WTC11 (cell line): ENCODE measurements around the gene ARHGAP40. TPM values are rescaled to one million over a fixed set of nuclear protein-coding genes. Genes with fewer than 3 reads are reported as not detected.

Experiments
- ATAC-seq: fragments of 200-7000 bp; cut with Tn5 transposase; 2 replicates; pipeline ENCODE4 v1.10.0; 2021; ENCODE audit warnings: mild to moderate bottlenecking, moderate library complexity
- CTCF ChIA-PET: fragments of 300-600 bp; sonication (Branson Sonifier 250); formaldehyde crosslinking; loops from one replicate; lab custom pipeline; 2021; ENCODE audit warnings: antibody characterized with exemption; lab: Charles Lee
- POLR2A ChIA-PET: fragments of 350-600 bp; sonication (Branson Sonifier 250); formaldehyde crosslinking; loops from one replicate; lab custom pipeline; 2021; ENCODE audit warnings: antibody characterized with exemption; lab: Charles Lee
- DNase-seq: peaks from one replicate; pipeline ENCODE4 v3.0.0; 2021; ENCODE audit warnings: low spot score
- H3K27ac Mint-ChIP-seq: 2 replicates; pipeline ENCODE4 v1.8.0; 2021; ENCODE audit warnings: mixed read lengths
- H3K27me3 Mint-ChIP-seq: 2 replicates; pipeline ENCODE4 v1.8.0; 2021; ENCODE audit warnings: low read depth, mild to moderate bottlenecking, moderate library complexity, mixed read lengths
- H3K36me3 Mint-ChIP-seq: 2 replicates; pipeline ENCODE4 v1.8.0; 2021; ENCODE audit warnings: mixed read lengths
- H3K4me1 Mint-ChIP-seq: 2 replicates; pipeline ENCODE4 v1.8.0; 2022; ENCODE audit warnings: mixed read lengths
- H3K4me3 Mint-ChIP-seq: 2 replicates; pipeline ENCODE4 v1.8.0; 2021; ENCODE audit warnings: mild to moderate bottlenecking, moderate library complexity, mixed read lengths
- H3K9me3 Mint-ChIP-seq: 2 replicates; pipeline ENCODE4 v1.8.0; 2021; ENCODE audit warnings: mixed read lengths
- HMGA2 ChIP-seq: fragments of 250-450 bp; sonication (Bioruptor Pico); IDR thresholded peaks from 2 replicates; pipeline ENCODE4 v1.4.0; 2021; ENCODE audit warnings: mild to moderate bottlenecking, moderate library complexity
- MYBL2 ChIP-seq: sonication (generic); formaldehyde crosslinking; IDR thresholded peaks from 2 replicates; pipeline ENCODE4 v1.8.1; 2023; ENCODE audit warnings: mild to moderate bottlenecking, moderate library complexity, missing genetic modification reagents
- NFE2L1 ChIP-seq: sonication (generic); formaldehyde crosslinking; IDR thresholded peaks from 2 replicates; pipeline ENCODE4 v1.8.1; 2023; ENCODE audit warnings: missing genetic modification reagents
- NR1H2 ChIP-seq: sonication (generic); formaldehyde crosslinking; IDR thresholded peaks from 2 replicates; pipeline ENCODE4 v1.9.0; 2021; ENCODE audit warnings: mild to moderate bottlenecking, moderate library complexity, missing genetic modification reagents
- NR2C2 ChIP-seq: sonication (generic); formaldehyde crosslinking; IDR thresholded peaks from 2 replicates; pipeline ENCODE4 v1.8.0; 2022; ENCODE audit warnings: mild to moderate bottlenecking, missing genetic modification reagents
- RELA ChIP-seq: sonication (generic); formaldehyde crosslinking; IDR thresholded peaks from 2 replicates; pipeline ENCODE4 v1.8.1; 2022; ENCODE audit warnings: missing genetic modification reagents, mild to moderate bottlenecking, borderline replicate concordance
- total RNA-seq: library from RNA; stranded (reverse); gene quantifications from 3 replicates; pipeline ENCODE4 v1.2.3, GENCODE V29; 2021
- TF ChIP-seq, protein P1 (sequence below): fragments of 250-450 bp; sonication (Bioruptor Pico); IDR thresholded peaks from 2 replicates; pipeline ENCODE4 v1.9.0; 2021; ENCODE audit warnings: moderate library complexity, mild to moderate bottlenecking, inconsistent platforms, borderline replicate concordance
- TF ChIP-seq, protein P2 (sequence below): sonication (generic); formaldehyde crosslinking; IDR thresholded peaks from 2 replicates; pipeline ENCODE4 v1.8.0; 2022; ENCODE audit warnings: mild to moderate bottlenecking, missing genetic modification reagents
- TF ChIP-seq, protein P3 (sequence below): fragments of 250-450 bp; sonication (Bioruptor Pico); IDR thresholded peaks from 2 replicates; pipeline ENCODE4 v1.9.0; 2021; ENCODE audit warnings: mild to moderate bottlenecking, borderline replicate concordance
- TF ChIP-seq, protein P4 (sequence below): sonication (generic); formaldehyde crosslinking; IDR thresholded peaks from 2 replicates; pipeline ENCODE4 v1.8.0; 2022; ENCODE audit warnings: mild to moderate bottlenecking, missing genetic modification reagents
- TF ChIP-seq, protein P5 (sequence below): sonication (generic); formaldehyde crosslinking; IDR thresholded peaks from 2 replicates; pipeline ENCODE4 v1.8.0; 2023; ENCODE audit warnings: mild to moderate bottlenecking, missing genetic modification reagents

The ARHGAP40 gene
- total RNA-seq, 1 experiment from 2014 or later = 0.72 TPM

DNA sequence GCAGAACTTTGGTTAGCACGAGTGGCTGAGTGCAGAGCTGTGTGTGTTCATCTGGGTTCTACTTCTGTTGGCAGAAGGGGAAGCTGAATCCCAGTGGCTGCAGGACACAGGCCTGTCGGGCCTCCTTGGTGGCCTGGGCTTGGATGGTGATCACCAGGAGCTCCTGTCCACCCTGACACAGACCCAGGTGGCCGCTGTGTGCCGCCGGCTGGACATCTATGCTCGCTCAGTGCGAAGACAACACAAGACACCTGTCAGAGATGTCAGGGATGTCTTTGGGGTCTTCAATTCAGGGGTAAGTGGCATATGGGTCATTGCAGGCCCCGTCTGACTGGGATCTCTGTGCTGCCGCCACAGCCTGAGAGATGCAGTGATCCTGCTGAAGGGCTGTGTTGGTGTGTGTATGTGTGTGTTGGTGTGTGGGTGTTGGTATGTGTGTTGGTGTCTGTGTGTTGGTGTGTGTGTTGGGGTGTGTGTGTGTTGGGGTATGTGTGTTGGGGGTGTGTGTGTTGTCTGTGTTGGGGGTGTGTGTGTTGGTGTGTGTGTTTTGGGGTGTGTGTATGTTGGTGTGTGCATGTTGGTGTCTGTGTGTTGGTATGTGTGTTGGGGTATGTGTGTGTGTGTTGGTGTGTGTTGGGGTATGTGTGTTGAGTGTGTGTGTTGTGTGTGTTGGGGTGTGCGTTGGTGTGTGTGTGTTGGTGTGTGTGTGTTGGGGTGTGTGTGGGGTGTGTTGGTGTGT, 25.5 kb downstream of the ARHGAP40 start:
- Mint-ChIP-seq H3K4me3 (no peak overlapping the region), H3K27me3 (no peaks in the 10 kb centered on the region), H3K27ac (no peak overlapping the region), H3K36me3 (no peaks in the 10 kb centered on the region), H3K9me3 (peaks cover 13% of the 10 kb centered on the region), H3K4me1 (peaks cover 20% of the 10 kb centered on the region)
- TF ChIP-seq NFE2L1 (CRISPR knock-in tag) (no peak), MYBL2 (CRISPR knock-in tag) (no peak), HMGA2 (CRISPR knock-in tag) (no peak)
- TF ChIP-seq, protein P1, sequence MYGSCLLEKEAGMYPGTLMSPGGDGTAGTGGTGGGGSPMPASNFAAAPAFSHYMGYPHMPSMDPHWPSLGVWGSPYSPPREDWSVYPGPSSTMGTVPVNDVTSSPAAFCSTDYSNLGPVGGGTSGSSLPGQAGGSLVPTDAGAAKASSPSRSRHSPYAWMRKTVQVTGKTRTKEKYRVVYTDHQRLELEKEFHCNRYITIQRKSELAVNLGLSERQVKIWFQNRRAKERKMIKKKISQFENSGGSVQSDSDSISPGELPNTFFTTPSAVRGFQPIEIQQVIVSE (CRISPR knock-in tag) = no peak
- DNase-seq (no peak), ATAC-seq (no peak)
- CTCF ChIA-PET = no interaction called here
- POLR2A ChIA-PET = interaction anchor here (0.7 kb wide), 1 partner anchor 632 kb away, joined by 3 read pairs; no protein-coding TSS in a partner anchor

DNA sequence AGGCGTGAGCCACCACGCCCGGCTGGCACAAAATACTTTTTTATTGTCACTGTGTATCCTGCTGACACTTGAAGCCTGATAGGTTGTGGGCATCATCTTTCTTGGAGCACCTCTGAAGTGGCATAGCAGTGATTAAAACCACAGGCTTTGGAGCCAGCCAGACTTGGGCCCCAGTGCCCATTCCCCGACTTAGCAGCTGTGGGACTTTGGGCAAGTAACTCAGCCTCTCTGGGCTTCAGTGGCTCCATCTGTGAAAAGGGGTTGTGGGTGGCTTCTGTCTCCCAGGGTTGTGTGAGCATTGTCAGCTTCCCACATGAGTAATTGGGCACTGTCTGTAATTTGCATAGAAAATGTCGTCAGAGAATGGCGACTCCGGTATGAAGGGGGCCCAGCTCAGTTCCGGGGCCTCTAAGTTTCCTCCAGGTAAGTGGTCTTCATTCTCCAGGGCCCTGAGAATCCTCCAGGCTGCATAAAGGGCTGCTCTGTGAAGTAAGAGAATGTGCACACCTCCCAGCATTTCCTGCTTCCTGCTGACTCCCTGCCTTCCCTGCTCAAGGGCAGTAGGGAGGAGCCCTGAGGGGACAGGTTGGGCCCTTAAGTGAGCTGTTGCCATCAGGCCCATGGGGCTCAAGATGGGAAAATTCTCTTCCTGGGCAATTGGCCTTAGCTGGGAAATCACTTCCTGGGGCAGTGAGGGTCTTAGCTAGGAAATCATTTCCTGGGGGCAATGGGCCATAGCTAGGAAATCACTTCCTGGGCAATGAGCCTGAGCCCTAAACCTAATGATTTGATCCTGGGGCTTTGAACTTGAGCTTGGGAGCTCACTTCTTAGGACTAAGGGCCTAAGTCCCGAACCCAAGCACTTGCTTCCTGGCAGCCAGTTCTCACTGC, 27.2 kb downstream of the ARHGAP40 start:
- no peaks in the 10 kb centered on the region for H3K36me3 Mint-ChIP-seq
- H3K4me1 Mint-ChIP-seq = peaks cover 21% of the 10 kb centered on the region
- peaks cover 10% of the 10 kb centered on the region for H3K9me3 Mint-ChIP-seq
- peaks cover 2% of the 10 kb centered on the region; the same call in 1 of the 2 replicates for H3K27me3 Mint-ChIP-seq
- TF ChIP-seq NR2C2 (CRISPR knock-in tag) (peak; percentile 36; the same call in 1 of the 2 replicates), RELA (CRISPR knock-in tag) (no peak), NR1H2 (CRISPR knock-in tag) (no peak)
- TF ChIP-seq, protein P2, sequence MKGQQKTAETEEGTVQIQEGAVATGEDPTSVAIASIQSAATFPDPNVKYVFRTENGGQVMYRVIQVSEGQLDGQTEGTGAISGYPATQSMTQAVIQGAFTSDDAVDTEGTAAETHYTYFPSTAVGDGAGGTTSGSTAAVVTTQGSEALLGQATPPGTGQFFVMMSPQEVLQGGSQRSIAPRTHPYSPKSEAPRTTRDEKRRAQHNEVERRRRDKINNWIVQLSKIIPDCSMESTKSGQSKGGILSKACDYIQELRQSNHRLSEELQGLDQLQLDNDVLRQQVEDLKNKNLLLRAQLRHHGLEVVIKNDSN (CRISPR knock-in tag) = no peak
- TF ChIP-seq, protein P3, sequence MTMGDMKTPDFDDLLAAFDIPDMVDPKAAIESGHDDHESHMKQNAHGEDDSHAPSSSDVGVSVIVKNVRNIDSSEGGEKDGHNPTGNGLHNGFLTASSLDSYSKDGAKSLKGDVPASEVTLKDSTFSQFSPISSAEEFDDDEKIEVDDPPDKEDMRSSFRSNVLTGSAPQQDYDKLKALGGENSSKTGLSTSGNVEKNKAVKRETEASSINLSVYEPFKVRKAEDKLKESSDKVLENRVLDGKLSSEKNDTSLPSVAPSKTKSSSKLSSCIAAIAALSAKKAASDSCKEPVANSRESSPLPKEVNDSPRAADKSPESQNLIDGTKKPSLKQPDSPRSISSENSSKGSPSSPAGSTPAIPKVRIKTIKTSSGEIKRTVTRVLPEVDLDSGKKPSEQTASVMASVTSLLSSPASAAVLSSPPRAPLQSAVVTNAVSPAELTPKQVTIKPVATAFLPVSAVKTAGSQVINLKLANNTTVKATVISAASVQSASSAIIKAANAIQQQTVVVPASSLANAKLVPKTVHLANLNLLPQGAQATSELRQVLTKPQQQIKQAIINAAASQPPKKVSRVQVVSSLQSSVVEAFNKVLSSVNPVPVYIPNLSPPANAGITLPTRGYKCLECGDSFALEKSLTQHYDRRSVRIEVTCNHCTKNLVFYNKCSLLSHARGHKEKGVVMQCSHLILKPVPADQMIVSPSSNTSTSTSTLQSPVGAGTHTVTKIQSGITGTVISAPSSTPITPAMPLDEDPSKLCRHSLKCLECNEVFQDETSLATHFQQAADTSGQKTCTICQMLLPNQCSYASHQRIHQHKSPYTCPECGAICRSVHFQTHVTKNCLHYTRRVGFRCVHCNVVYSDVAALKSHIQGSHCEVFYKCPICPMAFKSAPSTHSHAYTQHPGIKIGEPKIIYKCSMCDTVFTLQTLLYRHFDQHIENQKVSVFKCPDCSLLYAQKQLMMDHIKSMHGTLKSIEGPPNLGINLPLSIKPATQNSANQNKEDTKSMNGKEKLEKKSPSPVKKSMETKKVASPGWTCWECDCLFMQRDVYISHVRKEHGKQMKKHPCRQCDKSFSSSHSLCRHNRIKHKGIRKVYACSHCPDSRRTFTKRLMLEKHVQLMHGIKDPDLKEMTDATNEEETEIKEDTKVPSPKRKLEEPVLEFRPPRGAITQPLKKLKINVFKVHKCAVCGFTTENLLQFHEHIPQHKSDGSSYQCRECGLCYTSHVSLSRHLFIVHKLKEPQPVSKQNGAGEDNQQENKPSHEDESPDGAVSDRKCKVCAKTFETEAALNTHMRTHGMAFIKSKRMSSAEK (CRISPR knock-in tag) = no peak
- TF ChIP-seq, protein P1 (CRISPR knock-in tag) = no peak
- TF ChIP-seq, protein P4, sequence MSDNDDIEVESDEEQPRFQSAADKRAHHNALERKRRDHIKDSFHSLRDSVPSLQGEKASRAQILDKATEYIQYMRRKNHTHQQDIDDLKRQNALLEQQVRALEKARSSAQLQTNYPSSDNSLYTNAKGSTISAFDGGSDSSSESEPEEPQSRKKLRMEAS (CRISPR knock-in tag) = no peak
- TF ChIP-seq, protein P5, sequence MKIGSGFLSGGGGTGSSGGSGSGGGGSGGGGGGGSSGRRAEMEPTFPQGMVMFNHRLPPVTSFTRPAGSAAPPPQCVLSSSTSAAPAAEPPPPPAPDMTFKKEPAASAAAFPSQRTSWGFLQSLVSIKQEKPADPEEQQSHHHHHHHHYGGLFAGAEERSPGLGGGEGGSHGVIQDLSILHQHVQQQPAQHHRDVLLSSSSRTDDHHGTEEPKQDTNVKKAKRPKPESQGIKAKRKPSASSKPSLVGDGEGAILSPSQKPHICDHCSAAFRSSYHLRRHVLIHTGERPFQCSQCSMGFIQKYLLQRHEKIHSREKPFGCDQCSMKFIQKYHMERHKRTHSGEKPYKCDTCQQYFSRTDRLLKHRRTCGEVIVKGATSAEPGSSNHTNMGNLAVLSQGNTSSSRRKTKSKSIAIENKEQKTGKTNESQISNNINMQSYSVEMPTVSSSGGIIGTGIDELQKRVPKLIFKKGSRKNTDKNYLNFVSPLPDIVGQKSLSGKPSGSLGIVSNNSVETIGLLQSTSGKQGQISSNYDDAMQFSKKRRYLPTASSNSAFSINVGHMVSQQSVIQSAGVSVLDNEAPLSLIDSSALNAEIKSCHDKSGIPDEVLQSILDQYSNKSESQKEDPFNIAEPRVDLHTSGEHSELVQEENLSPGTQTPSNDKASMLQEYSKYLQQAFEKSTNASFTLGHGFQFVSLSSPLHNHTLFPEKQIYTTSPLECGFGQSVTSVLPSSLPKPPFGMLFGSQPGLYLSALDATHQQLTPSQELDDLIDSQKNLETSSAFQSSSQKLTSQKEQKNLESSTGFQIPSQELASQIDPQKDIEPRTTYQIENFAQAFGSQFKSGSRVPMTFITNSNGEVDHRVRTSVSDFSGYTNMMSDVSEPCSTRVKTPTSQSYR (CRISPR knock-in tag) = no peak
- ATAC-seq (peak; percentile 57), DNase-seq (no peak)
- POLR2A ChIA-PET = no interaction called here
- no peak overlapping the region for H3K4me3 Mint-ChIP-seq
- peak overlapping the region; percentile 45; the same call in 1 of the 2 replicates for H3K27ac Mint-ChIP-seq
- CTCF ChIA-PET = interaction anchor here (0.6 to 2.1 kb wide), 10 partner anchors 16 to 324 kb away, joined by 3 to 9 read pairs (median 3); partner anchors contain the start of genes RALGAPB and SLC32A1
